IMR-90 (cell line): ENCODE results near the gene CSTB. TPM values are rescaled to one million over a fixed set of nuclear protein-coding genes. Genes with fewer than 3 reads are reported as not detected.

ENCODE experiments used
- ATAC-seq: fragments of 200-7000 bp; cut with Tn5 transposase; 2 replicates; pipeline ENCODE4 v1.9.1; 2020; ENCODE audit warnings: low read depth, mild to moderate bottlenecking, moderate library complexity
- BruUV-seq: library from RNA; stranded (reverse); fragments of 400-500 nt; replicated peaks from 2 replicates; lab custom pipeline; 2021; lab: Mats Ljungman, UMichigan
- CTCF ChIA-PET: fragments of 300-600 bp; formaldehyde crosslinking; extraction: SDS; loops from one replicate; lab custom pipeline; 2021; ENCODE audit warnings: antibody characterized with exemption; lab: Yijun Ruan, JAX
- POLR2A ChIA-PET: fragments of 300-600 bp; sonication (Branson Sonifier 250); formaldehyde crosslinking; loops from one replicate; lab custom pipeline; 2022; ENCODE audit warnings: antibody characterized with exemption; ENCODE audit not compliant: unreplicated experiment; lab: Charles Lee
- DNase-seq: peaks from one replicate; pipeline ENCODE4 v3.0.0; 2013
- H2AFZ ChIP-seq: replicated peaks from 2 replicates; pipeline ENCODE3; 2013; ENCODE audit warnings: low read length, mild to moderate bottlenecking; ENCODE audit not compliant: poor library complexity
- H2AK5ac ChIP-seq: 2 replicates; pipeline ENCODE4 v1.6.1; 2013; ENCODE audit warnings: low read depth, low read length, inconsistent platforms
- H2AK9ac ChIP-seq: replicated peaks from 2 replicates; pipeline ENCODE3; 2013; ENCODE audit warnings: mild to moderate bottlenecking, low read depth, low read length, moderate library complexity; ENCODE audit not compliant: poor library complexity
- H2BK120ac ChIP-seq: 2 replicates; pipeline ENCODE4 v1.6.1; 2013; ENCODE audit warnings: low read depth, low read length, inconsistent platforms
- H2BK15ac ChIP-seq: 3 replicates; pipeline ENCODE4 v1.6.1; 2013; ENCODE audit warnings: low read depth, low read length, inconsistent platforms
- H2BK20ac ChIP-seq: 2 replicates; pipeline ENCODE4 v1.6.1; 2013; ENCODE audit warnings: low read depth, mild to moderate bottlenecking, inconsistent platforms, low read length, moderate library complexity
- H2BK5ac ChIP-seq: 2 replicates; pipeline ENCODE4 v1.6.1; 2013; ENCODE audit warnings: mild to moderate bottlenecking, low read depth, low read length, inconsistent platforms; ENCODE audit not compliant: poor library complexity, severe bottlenecking
- H3K14ac ChIP-seq: replicated peaks from 2 replicates; pipeline ENCODE4 v1.6.1; 2013; ENCODE audit warnings: low read depth, low read length, inconsistent platforms
- H3K18ac ChIP-seq: 2 replicates; pipeline ENCODE4 v1.6.1; 2013; ENCODE audit warnings: low read depth, low read length, control low read depth
- H3K23ac ChIP-seq: 2 replicates; pipeline ENCODE4 v1.6.1; 2013; ENCODE audit warnings: low read depth, low read length, inconsistent platforms
- H3K27ac ChIP-seq: 2 replicates; pipeline ENCODE4 v1.5.1; 2013; ENCODE audit warnings: mild to moderate bottlenecking, control low read depth, low read length; ENCODE audit not compliant: insufficient read depth
- H3K27me3 ChIP-seq: 2 replicates; pipeline ENCODE4 v1.6.1; 2013; ENCODE audit warnings: low read length; ENCODE audit not compliant: control insufficient read depth, insufficient read depth
- H3K36me3 ChIP-seq: 2 replicates; pipeline ENCODE4 v1.6.1; 2013; ENCODE audit warnings: low read length, mixed read lengths; ENCODE audit not compliant: control insufficient read depth, insufficient read depth
- H3K4ac ChIP-seq: 2 replicates; pipeline ENCODE4 v1.6.1; 2013; ENCODE audit warnings: low read depth, low read length, inconsistent platforms
- H3K4me1 ChIP-seq: 2 replicates; pipeline ENCODE4 v1.6.1; 2013; ENCODE audit warnings: low read length, mixed read lengths; ENCODE audit not compliant: control insufficient read depth, insufficient read depth
- H3K4me2 ChIP-seq: 2 replicates; pipeline ENCODE4 v1.6.1; 2013; ENCODE audit warnings: low read depth, mild to moderate bottlenecking, control low read depth, low read length, moderate library complexity
- H3K4me3 ChIP-seq: 2 replicates; pipeline ENCODE4 v1.5.1; 2013; ENCODE audit warnings: low read depth, mild to moderate bottlenecking, control low read depth, low read length, moderate library complexity; ENCODE audit not compliant: insufficient read depth
- H3K56ac ChIP-seq: 2 replicates; pipeline ENCODE4 v1.6.1; 2013; ENCODE audit warnings: low read length, inconsistent platforms; ENCODE audit not compliant: insufficient read depth; ENCODE audit errors: extremely low read depth
- H3K79me1 ChIP-seq, 2 experiments: 2 replicates each; pipeline ENCODE4 v1.6.1; 2013; ENCODE audit warnings: low read length in 2 of 2, inconsistent platforms in 1 of 2, low read depth in 1 of 2
- H3K9ac ChIP-seq: 2 replicates; pipeline ENCODE4 v1.6.1; 2013; ENCODE audit warnings: low read depth, low read length, control low read depth
- H3K9me1 ChIP-seq: 2 replicates; pipeline ENCODE4 v1.6.1; 2013; ENCODE audit warnings: low read length, inconsistent platforms; ENCODE audit not compliant: insufficient read depth
- H3K9me3 ChIP-seq: 2 replicates; pipeline ENCODE4 v1.6.1; 2013; ENCODE audit warnings: low read length; ENCODE audit not compliant: control insufficient read depth, insufficient read depth
- H4K20me1 ChIP-seq: 2 replicates; pipeline ENCODE4 v1.6.1; 2013; ENCODE audit warnings: low read length, inconsistent platforms; ENCODE audit not compliant: insufficient read depth
- H4K5ac ChIP-seq: 2 replicates; pipeline ENCODE4 v1.6.1; 2013; ENCODE audit warnings: mild to moderate bottlenecking, low read depth, low read length, control low read depth
- H4K8ac ChIP-seq, 2 experiments: 2 replicates each; pipeline ENCODE4 v1.6.1; 2013; ENCODE audit warnings: low read depth in 2 of 2, low read length in 2 of 2, control low read depth in 1 of 2, inconsistent platforms in 1 of 2
- H4K91ac ChIP-seq: 2 replicates; pipeline ENCODE4 v1.6.1; 2013; ENCODE audit warnings: low read depth, low read length, inconsistent platforms; ENCODE audit not compliant: insufficient read depth
- CEBPB ChIP-seq: IDR thresholded peaks from 2 replicates; pipeline ENCODE4 v1.6.1; 2012; ENCODE audit warnings: low read depth, low read length, improper control_type of control experiment
- CHD1 ChIP-seq: IDR thresholded peaks from 2 replicates; pipeline ENCODE4 v1.6.1; 2012; ENCODE audit warnings: low read depth, low read length, improper control_type of control experiment
- FOS ChIP-seq: fragments of 150-350 bp; IDR thresholded peaks from 2 replicates; pipeline ENCODE4 v1.6.1; 2016; ENCODE audit warnings: low read depth, low read length
- MAFK ChIP-seq: IDR thresholded peaks from 2 replicates; pipeline ENCODE4 v1.6.1; 2012; ENCODE audit warnings: low read depth, low read length, improper control_type of control experiment
- MAZ ChIP-seq: IDR thresholded peaks from 2 replicates; pipeline ENCODE4 v1.6.1; 2012; ENCODE audit warnings: low read depth, mild to moderate bottlenecking, low read length, improper control_type of control experiment, moderate library complexity, borderline replicate concordance
- MXI1 ChIP-seq: IDR thresholded peaks from 2 replicates; pipeline ENCODE4 v1.6.1; 2012; ENCODE audit warnings: low read depth, mild to moderate bottlenecking, low read length, moderate library complexity, borderline replicate concordance
- NFE2L2 ChIP-seq: fragments of 150-350 bp; IDR thresholded peaks from 2 replicates; pipeline ENCODE4 v1.6.1; 2016; ENCODE audit warnings: low read depth, mild to moderate bottlenecking, low read length
- POLR2A ChIP-seq: IDR thresholded peaks from 2 replicates; pipeline ENCODE4 v1.6.1; 2012; ENCODE audit warnings: mild to moderate bottlenecking, low read depth, low read length
- RAD21 ChIP-seq: IDR thresholded peaks from 2 replicates; pipeline ENCODE4 v1.6.1; 2012; ENCODE audit warnings: low read length, improper control_type of control experiment
- RFX5 ChIP-seq: IDR thresholded peaks from 2 replicates; pipeline ENCODE4 v1.8.0; 2012; ENCODE audit warnings: low read depth, mild to moderate bottlenecking, low read length, moderate library complexity
- SMC3 ChIP-seq: fragments of 150-350 bp; IDR thresholded peaks from 2 replicates; pipeline ENCODE4 v1.6.1; 2016; ENCODE audit warnings: low read depth, mild to moderate bottlenecking, antibody characterized with exemption, low read length, moderate library complexity
- WGBS, 2 experiments: methylation state at CpG; one replicate each; pipeline versions ENCODE4 v1.1.5 to v1.1.7; 2013; ENCODE audit warnings: missing lambda C conversion rate in 2 of 2; ENCODE audit not compliant: insufficient read length in 1 of 2; ENCODE audit errors: extremely low coverage in 2 of 2; 5-methylcytosine and 5-hydroxymethylcytosine counted together
- dilution Hi-C: fragments of 300-500 bp; cut with HindIII; formaldehyde crosslinking; loops from one replicate; pipeline ENCODE4 v1.14.3; 2018; ENCODE audit warnings: low sequenced_read_pairs; ENCODE audit not compliant: unreplicated experiment
- in situ Hi-C: fragments of 300-500 bp; cut with MboI; formaldehyde crosslinking; loops from 3 replicates; pipeline ENCODE4 v1.14.3; 2019; ENCODE audit warnings: low sequenced_read_pairs, inconsistent platforms, mixed read lengths
- intact Hi-C: fragments of 100-400 bp; cut with micrococcal nuclease; formaldehyde crosslinking; loops from 2 replicates; pipeline ENCODE4 v1.10.0; 2022
- polyA plus RNA-seq, 3 experiments: library from polyadenylated mRNA; depleted of rRNA; stranded (reverse); fragments of >200 nt; gene quantifications; 2 replicates each; pipeline ENCODE4 v1.2.3, GENCODE V29; 2012; ENCODE audit warnings: low replicate concordance in 1 of 3
- total RNA-seq: library from RNA; depleted of rRNA; stranded (reverse); fragments of >200 nt; gene quantifications from 2 replicates; pipeline ENCODE4 v1.2.3, GENCODE V29; 2012
- TF ChIP-seq, protein P1 (sequence below): fragments of 150-350 bp; IDR thresholded peaks from 2 replicates; pipeline ENCODE4 v1.6.1; 2016; ENCODE audit warnings: low read depth, mild to moderate bottlenecking, low read length, moderate library complexity, borderline replicate concordance
- TF ChIP-seq, protein P2 (sequence below): conservative IDR thresholded peaks from 2 replicates; pipeline ENCODE4 v1.5.1; 2012; ENCODE audit warnings: mild to moderate bottlenecking, low read depth, low read length, improper control_type of control experiment

The CSTB gene
- total and polyA plus RNA-seq, 2 of the 4 experiments (the other 2 are of a cell fraction): 6.1 to 71.7 TPM

DNA sequence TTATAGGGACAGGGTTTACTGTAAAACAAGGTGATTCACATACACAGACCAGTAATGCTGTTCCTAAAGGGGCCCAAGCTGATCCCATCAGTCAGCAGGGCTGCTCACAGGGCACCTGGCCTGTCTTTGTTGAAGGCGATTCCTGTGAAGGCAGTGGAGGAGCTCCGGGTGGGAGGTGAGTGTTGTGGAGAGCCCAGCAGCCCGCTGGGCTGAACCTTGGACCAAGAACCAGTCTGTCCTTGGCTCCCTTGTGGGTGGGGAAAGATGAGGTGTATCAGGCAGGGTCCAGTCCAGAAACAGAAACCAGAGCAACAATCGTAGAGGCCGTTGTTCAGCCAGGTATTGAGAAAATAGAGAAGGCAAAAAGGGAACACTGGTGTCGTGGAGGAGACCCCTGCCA is 44.6 kb downstream of the CSTB start:
- Histone ChIP-seq H4K5ac (no peak overlapping the region), H2BK120ac (no peak overlapping the region), H3K36me3 (peaks cover 9% of the 10 kb centered on the region), H2BK15ac (no peak overlapping the region), H3K23ac (no peak overlapping the region), H3K9me3 (no peaks in the 10 kb centered on the region), H3K4me3 (no peak overlapping the region), H4K8ac (no peak overlapping the region), H3K14ac (no peak overlapping the region), H3K56ac (no peak overlapping the region), H2BK5ac (no peak overlapping the region), H3K9me1 (peaks cover 26% of the 10 kb centered on the region), H3K27ac (no peak overlapping the region), H2AK9ac (no peak overlapping the region), H3K18ac (no peak overlapping the region), H2AFZ (no peak overlapping the region), H3K79me1 (peaks cover 29 to 95% of the 10 kb centered on the region in 2 experiments), H3K4me2 (no peak overlapping the region), H2AK5ac (no peak overlapping the region), H4K20me1 (peaks cover 58% of the 10 kb centered on the region), H3K4me1 (peaks cover 44% of the 10 kb centered on the region), H3K27me3 (no peaks in the 10 kb centered on the region), H3K4ac (no peak overlapping the region), H4K91ac (no peak overlapping the region), H2BK20ac (no peak overlapping the region), H3K9ac (no peak overlapping the region)
- intact Hi-C loops (no loop called here), in situ Hi-C loops (no loop called here), dilution Hi-C loops (no loop called here)
- CTCF ChIA-PET: no interaction called here
- DNase-seq: no peak
- 96% methylated on average over 4 of the region's 6 CpGs; no CpG with 5 or more reads in 1 of the 2 experiments for WGBS, 2 experiments
- TF ChIP-seq, protein P1, sequence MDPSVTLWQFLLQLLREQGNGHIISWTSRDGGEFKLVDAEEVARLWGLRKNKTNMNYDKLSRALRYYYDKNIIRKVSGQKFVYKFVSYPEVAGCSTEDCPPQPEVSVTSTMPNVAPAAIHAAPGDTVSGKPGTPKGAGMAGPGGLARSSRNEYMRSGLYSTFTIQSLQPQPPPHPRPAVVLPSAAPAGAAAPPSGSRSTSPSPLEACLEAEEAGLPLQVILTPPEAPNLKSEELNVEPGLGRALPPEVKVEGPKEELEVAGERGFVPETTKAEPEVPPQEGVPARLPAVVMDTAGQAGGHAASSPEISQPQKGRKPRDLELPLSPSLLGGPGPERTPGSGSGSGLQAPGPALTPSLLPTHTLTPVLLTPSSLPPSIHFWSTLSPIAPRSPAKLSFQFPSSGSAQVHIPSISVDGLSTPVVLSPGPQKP: no peak
- TF ChIP-seq MAZ (no peak), FOS (no peak), POLR2A (no peak), NFE2L2 (no peak), MXI1 (no peak), RFX5 (no peak), RAD21 (no peak), MAFK (no peak), SMC3 (no peak), CEBPB (no peak), CHD1 (no peak)
- TF ChIP-seq, protein P2, sequence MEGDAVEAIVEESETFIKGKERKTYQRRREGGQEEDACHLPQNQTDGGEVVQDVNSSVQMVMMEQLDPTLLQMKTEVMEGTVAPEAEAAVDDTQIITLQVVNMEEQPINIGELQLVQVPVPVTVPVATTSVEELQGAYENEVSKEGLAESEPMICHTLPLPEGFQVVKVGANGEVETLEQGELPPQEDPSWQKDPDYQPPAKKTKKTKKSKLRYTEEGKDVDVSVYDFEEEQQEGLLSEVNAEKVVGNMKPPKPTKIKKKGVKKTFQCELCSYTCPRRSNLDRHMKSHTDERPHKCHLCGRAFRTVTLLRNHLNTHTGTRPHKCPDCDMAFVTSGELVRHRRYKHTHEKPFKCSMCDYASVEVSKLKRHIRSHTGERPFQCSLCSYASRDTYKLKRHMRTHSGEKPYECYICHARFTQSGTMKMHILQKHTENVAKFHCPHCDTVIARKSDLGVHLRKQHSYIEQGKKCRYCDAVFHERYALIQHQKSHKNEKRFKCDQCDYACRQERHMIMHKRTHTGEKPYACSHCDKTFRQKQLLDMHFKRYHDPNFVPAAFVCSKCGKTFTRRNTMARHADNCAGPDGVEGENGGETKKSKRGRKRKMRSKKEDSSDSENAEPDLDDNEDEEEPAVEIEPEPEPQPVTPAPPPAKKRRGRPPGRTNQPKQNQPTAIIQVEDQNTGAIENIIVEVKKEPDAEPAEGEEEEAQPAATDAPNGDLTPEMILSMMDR: no peak
- POLR2A ChIA-PET: no interaction called here
- ATAC-seq: no peak
- no TSS peak for BruUV-seq
